ENCODE data around the gene COLEC11.

Gene COLEC11

GRCh38 chr2:3620834-3621233 is 25.9 kb downstream of the COLEC11 start:
- FAIRE-seq (no peak), DNase-seq (ENCODE audit: insufficient read length, low spot score) (no peak)
- TF ChIP-seq, protein P1, sequence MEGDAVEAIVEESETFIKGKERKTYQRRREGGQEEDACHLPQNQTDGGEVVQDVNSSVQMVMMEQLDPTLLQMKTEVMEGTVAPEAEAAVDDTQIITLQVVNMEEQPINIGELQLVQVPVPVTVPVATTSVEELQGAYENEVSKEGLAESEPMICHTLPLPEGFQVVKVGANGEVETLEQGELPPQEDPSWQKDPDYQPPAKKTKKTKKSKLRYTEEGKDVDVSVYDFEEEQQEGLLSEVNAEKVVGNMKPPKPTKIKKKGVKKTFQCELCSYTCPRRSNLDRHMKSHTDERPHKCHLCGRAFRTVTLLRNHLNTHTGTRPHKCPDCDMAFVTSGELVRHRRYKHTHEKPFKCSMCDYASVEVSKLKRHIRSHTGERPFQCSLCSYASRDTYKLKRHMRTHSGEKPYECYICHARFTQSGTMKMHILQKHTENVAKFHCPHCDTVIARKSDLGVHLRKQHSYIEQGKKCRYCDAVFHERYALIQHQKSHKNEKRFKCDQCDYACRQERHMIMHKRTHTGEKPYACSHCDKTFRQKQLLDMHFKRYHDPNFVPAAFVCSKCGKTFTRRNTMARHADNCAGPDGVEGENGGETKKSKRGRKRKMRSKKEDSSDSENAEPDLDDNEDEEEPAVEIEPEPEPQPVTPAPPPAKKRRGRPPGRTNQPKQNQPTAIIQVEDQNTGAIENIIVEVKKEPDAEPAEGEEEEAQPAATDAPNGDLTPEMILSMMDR (IDR thresholded peaks at IDR 0.05; ENCODE audit: insufficient read depth, missing control alignments): no peak

- TF ChIP-seq, protein P1 (IDR thresholded peaks at IDR 0.05; ENCODE audit: insufficient read depth, missing control alignments): no peak
- no peak for FAIRE-seq
Measured at GRCh38 chr2:3622967-3623366, 28.1 kb downstream of the COLEC11 start.

GRCh38 chr2:3624059-3624794 is 29.3 kb downstream of the COLEC11 start:
- DNase-seq (ENCODE audit: insufficient read length, low spot score): no peak
- no peak for FAIRE-seq
- TF ChIP-seq, protein P1 (IDR thresholded peaks at IDR 0.05; ENCODE audit: insufficient read depth, missing control alignments): no peak

More at GRCh38 chr2:3622967-3623366, 28.1 kb downstream of the COLEC11 start:
- DNase-seq (ENCODE audit: insufficient read length, low spot score): no peak

GRCh38 chr2:3625186-3625585 is 30.3 kb downstream of the COLEC11 start:
- TF ChIP-seq, protein P1 (IDR thresholded peaks at IDR 0.05; ENCODE audit: insufficient read depth, missing control alignments): no peak
- DNase-seq (ENCODE audit: insufficient read length, low spot score) (no peak), FAIRE-seq (no peak)

DNA sequence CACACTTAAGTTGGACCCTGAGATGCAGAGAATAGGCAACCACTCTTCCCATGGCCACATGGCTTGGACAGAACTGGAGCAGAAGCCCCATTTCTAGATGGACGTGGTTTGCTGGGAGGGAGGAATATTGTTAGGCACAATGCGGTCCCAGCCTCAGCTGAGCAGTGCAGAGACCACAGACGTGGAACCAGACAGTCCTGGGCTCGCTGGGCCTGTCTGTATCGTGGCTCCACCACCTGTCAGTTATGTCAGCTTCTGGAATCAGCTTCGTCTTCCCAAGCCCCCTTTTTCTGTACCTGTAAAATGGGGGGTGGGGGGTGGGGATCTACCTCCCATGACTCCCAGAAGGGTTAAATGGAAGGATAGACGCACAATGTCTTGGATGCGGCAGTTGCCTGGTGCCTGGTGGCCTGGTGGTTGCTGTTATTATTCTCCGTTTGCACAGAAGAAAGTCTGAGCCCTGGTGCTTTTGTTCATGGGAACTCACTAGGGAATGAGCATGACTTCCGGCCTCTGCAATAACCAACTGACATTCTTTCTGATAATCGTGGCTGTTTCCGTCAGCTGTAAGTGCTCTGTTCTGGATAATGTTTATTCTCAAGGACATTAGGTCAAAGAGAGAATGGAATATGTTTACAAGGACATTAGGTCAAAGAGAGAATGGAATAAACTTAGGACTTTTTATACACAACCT is 31.4 kb downstream of the COLEC11 start:
- FAIRE-seq: no peak

DNA sequence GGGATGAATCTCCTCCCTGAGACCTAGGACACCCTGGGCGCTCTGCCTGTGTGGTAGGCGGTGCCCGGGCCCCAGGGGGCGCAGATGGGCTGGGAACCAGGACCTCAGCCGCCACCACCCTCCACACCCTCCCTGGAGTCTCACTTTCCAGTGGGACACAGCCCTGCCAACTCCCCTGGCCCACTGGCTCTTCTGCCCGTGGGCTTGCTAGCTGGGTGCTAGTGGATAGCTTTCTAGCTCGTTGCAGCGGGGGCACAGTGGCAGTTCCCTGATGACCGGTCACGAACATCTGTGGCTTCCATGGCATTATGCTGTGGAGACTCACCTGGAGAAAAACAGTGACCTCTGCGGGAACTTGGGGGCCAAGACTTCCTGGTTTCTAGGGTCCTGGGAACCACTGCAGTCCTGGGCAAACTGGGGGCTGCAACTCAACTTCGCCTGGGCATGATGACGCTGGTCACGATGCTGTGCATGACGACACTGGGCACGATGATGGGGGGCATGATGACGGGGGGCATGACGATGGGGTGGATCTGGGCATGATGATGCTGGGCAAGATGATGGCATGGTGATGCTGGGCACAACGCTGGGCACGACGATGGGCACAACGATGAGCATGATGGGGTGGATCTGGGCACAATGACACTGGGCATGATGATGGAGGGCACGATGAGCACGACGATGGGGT is 32.0 kb downstream of the COLEC11 start:
- FAIRE-seq (no peak), DNase-seq (ENCODE audit: insufficient read length, low spot score) (no peak)
- TF ChIP-seq, protein P1 (IDR thresholded peaks at IDR 0.05; ENCODE audit: insufficient read depth, missing control alignments): no peak

More for the DNA sequence above, 31.4 kb downstream of the COLEC11 start:
- TF ChIP-seq, protein P1 (IDR thresholded peaks at IDR 0.05; ENCODE audit: insufficient read depth, missing control alignments): no peak
- DNase-seq (ENCODE audit: insufficient read length, low spot score): no peak

Data from D721Med (cell line).